ENCODE results near the gene C10orf143.

GRCh38 chr10:130016095-130016494 is 94.5 kb downstream of the C10orf143 start:
- TF ChIP-seq CTCF (IDR thresholded peaks at IDR 0.05; ENCODE audit: insufficient read depth, low read length, poor library complexity, severe bottlenecking) (no peak), EZH2phosphoT487 (conservative IDR thresholded peaks at IDR 0.05; ENCODE audit: low read length) (no peak)
